Lower leg skin (tissue), 4 donors: ENCODE results near the gene DNAH1. TPM values are rescaled to one million over a fixed set of nuclear protein-coding genes. Genes with fewer than 3 reads are reported as not detected.

ENCODE experiments used
- DNase-seq, 2 donors: peaks; one replicate each; pipeline ENCODE4 v3.0.0-alpha.2; 2019; ENCODE audit warnings: low spot score in 2 of 2
- H3K4me3 ChIP-seq: fragments of 200-600 bp; sonication (generic); 2 replicates; pipeline ENCODE4 v1.5.1; 2017; ENCODE audit warnings: mild to moderate bottlenecking, low read depth; ENCODE audit not compliant: poor library complexity, severe bottlenecking
- CTCF ChIP-seq, 3 donors: fragments of 450-650 bp; IDR thresholded peaks; one replicate each; pipeline ENCODE4 v1.5.1; 2016; ENCODE audit warnings: antibody characterized with exemption in 3 of 3, mild to moderate bottlenecking in 3 of 3, moderate library complexity in 2 of 3
- POLR2A ChIP-seq, 2 donors: fragments of 450-650 bp; IDR thresholded peaks; one replicate each; pipeline ENCODE4 v1.6.1; 2016 to 2017; ENCODE audit warnings: antibody characterized with exemption in 2 of 2, mild to moderate bottlenecking in 1 of 2, moderate library complexity in 1 of 2
- WGBS, 2 donors: methylation state at CpG; one replicate each; pipeline ENCODE4 v1.1.5; 2018; 5-methylcytosine and 5-hydroxymethylcytosine counted together
- intact Hi-C: fragments of 100-400 bp; cut with DNase I; formaldehyde crosslinking; loops from one replicate; pipeline ENCODE4 v1.15.0; 2023; ENCODE audit warnings: low total_unique reads
- total RNA-seq, 4 donors: library from RNA; depleted of rRNA; stranded (reverse); fragments of >200 nt; gene quantifications; one replicate each; pipeline ENCODE4 v1.1.0, GENCODE V29; 2016

The DNAH1 gene
- total RNA-seq, 4 donors from 2014 or later: 2.0 to 5.9 (median 5.0) TPM

- no peak overlapping the region for H3K4me3 ChIP-seq
- WGBS, 2 donors: 87 to 95% methylated on average over 8 to 9 of the region's 9 CpGs
- intact Hi-C loops: no loop called here
- TF ChIP-seq CTCF (IDR thresholded peaks at IDR 0.05) (no peak), POLR2A (IDR thresholded peaks at IDR 0.05) (no peak)
- no peak for DNase-seq
These were observed 8.6 kb downstream of the DNAH1 start for GRCh38 chr3:52324676-52325075.

GRCh38 chr3:52325686-52326085, 9.6 kb downstream of the DNAH1 start:
- DNase-seq: no peak
- TF ChIP-seq POLR2A (IDR thresholded peaks at IDR 0.05) (no peak), CTCF (IDR thresholded peaks at IDR 0.05) (no peak)
- intact Hi-C loops: no loop called here
- no peak overlapping the region for H3K4me3 ChIP-seq

GRCh38 chr3:52326976-52327375, 10.9 kb downstream of the DNAH1 start:
- WGBS, 2 donors: 93 to 94% methylated on average over 6 of the region's 6 CpGs
- H3K4me3 ChIP-seq: no peak overlapping the region
- intact Hi-C loops: no loop called here
- TF ChIP-seq CTCF (IDR thresholded peaks at IDR 0.05) (no peak), POLR2A (IDR thresholded peaks at IDR 0.05) (no peak)
- no peak for DNase-seq

DNA sequence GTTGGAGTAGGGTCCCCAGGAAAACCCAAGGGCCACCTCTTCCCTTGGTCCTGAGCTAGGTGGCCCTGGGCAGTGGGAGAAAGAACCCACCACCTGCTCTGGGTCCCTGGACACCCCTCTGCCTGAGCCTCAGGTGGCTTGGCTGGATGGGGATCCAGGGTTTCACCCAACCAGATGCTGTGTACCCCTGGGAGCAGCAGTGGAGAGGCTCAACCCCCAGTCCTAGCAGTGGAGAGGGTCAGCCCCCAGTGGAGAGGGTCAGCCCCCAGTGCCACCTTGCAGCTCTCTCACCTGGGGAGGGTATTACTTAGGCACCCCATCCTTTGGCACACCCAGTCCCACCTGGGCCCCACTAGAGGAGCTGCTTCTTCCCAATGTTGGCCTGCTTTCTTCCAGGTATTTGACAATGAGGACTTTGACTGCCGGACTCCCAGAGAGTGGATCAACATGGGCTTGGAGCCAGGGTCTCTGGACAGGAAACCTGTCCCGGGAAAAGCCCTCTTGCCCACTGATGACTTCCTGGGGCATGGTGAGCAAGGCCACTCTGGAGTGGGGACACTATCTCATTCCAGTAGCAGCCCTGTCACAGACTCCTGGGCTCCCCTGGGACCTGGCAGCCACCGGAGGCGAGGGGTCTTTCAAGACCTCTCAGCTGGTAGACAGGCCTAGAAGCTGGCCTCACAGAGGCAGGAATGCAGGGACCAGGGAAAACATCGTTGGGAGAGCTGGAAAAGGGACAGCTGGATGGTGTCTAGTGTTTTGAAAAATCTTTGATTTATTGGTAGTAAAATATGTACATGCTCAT, 11.6 kb downstream of the DNAH1 start:
- 72 to 84% methylated on average over 5 of the region's 5 CpGs for WGBS, 2 donors
- intact Hi-C loops: no loop called here
- TF ChIP-seq CTCF (IDR thresholded peaks at IDR 0.05) (no peak), POLR2A (IDR thresholded peaks at IDR 0.05) (no peak)
- DNase-seq: no peak
- no peak overlapping the region for H3K4me3 ChIP-seq

GRCh38 chr3:52328536-52329080, 12.5 kb downstream of the DNAH1 start:
- intact Hi-C loops: no loop called here
- no peak for DNase-seq
- no peak overlapping the region for H3K4me3 ChIP-seq
- 83 to 92% methylated on average over 5 of the region's 5 CpGs for WGBS, 2 donors
- TF ChIP-seq CTCF (IDR thresholded peaks at IDR 0.05): no peak
- TF ChIP-seq POLR2A (IDR thresholded peaks at IDR 0.05): no peak
